Activated CD4-positive, alpha-beta T cell treated with anti-CD3 and anti-CD28 coated beads, Interleukin-10, Interleukin-2, amounts not matched to agents 100 ng/mL and 50 ng/mL, durations not matched to agents 16 hours and 8 hours (primary cell): ENCODE results near the gene SMIM36.
"Not testable (repeated sequence)": the region's sequence is repeated elsewhere in the genome, so short reads cannot be mapped to it uniquely, and the experiment has no call there.

Source experiments
- DNase-seq: peaks from one replicate; pipeline ENCODE4 v3.0.0-alpha.2; 2020

The SMIM36 gene

DNA sequence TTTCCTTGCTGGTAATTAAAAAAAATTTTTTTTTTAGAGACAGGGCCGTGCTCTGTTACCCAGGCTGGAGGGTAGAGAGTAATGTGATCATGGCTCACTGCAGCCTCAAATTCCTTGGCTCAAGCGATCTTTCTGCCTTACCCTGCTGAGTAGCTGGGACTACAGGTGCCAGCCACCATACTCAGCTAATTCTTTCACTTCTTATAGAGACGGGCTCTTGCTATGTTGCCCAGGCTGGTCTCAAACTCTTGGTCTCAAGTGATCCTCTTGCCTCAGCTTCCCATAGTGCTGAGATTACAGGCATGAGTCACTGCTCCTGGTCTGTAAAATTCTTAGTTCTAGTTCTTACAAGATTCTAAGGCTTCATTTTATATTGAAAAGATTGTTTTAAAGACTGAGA is 11.1 kb downstream of the SMIM36 start:
- DNase-seq: no peak

DNA sequence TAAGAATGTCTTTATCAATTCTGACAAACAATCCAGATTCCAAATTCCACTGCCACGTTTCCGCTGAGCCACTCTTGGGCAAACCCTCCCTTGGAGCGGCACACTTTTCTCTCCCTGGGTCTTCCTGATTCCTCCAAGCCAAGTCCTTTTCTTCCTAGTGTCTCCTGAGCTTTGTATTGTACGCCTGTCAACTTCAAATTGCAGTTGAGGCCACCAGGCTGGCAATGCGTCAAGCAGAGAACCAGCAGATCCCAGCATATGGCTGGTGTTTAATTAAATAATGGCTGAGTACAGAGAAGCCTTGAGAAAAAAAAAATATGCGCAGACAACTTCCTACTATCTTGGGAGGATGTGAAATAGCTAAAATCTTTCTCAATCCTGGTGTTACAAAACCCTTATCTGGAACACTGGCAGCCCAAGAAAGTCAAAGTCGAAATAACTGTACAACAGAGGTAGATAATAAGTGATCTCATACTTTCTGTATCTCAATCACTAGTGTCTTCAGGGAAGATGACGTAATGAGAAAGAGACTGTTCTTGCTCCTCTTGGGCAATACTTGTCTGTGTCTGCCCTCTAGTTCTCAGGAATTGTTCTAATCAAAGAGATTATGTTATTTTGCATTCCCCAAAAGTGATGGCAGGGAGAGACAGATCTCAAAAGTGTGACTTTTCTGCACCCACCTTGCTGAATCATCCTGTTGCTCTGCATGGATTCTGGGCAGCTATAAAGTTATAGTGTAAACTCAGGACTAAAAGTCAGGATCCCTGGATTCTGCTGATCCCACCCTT is 15.0 kb downstream of the SMIM36 start:
- DNase-seq: no peak

DNA sequence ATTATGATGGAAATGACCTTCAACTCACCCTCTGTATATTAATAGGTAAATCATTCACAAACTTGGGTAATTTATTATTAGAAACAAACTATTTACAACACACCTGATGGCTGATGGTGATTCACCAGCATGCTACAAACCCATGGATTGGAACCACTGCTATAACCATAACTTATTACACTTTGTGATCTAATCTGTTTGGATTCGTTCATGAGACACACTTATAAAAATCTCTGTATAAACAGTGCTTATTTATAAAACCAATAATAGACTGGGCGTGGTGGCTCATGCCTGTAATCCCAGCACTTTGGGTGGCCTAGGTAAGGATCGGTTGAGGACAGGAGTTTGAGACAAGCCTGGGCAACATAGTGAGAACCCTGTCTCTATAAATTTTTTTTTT is 16.0 kb downstream of the SMIM36 start:
- no peak for DNase-seq

DNA sequence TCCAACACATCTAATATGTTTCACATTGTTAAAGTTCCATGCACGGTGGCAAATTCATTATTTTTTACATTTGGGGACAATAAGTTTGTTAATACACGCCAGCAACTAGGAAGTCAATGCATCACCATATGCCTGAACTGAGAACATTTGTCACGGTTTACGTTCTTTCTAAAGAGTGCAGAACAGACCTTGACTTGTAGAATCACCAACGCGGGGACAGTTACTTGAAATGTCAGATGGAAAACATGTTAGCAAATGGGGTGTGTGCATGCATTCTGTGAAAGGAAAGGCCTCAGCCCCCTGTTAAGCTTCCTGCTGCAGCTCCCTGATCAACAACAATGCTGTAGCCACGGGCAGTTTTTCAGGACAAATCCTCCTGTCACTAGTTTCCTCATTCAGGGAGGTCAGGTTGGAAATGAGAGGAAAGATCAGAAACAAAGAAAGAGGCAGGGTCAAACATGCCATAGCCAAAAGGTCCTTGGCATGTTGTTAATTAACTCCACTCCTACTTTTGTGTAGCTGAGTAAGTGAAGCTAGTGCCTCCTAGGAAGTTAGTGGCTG is 18.4 kb downstream of the SMIM36 start:
- DNase-seq: no peak

DNA sequence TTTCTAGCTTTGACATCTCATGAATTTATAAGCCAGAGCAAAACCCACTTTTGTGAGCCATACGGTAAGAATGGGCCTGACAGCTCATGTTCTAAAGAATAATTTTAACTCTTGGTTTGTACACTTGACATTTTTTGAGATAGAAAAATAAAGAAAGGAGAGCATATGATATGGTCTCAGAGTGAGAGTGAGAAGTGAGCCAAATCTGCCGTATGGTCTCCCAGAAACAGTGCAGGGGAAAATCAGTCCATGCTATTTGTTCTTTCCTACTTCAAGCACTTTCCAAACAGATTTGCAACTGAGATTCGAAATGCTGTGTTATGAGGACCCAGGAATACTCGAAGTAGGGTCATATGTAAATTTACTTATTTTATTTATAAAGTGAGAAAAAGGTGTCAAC is 20.9 kb downstream of the SMIM36 start:
- DNase-seq: no peak

DNA sequence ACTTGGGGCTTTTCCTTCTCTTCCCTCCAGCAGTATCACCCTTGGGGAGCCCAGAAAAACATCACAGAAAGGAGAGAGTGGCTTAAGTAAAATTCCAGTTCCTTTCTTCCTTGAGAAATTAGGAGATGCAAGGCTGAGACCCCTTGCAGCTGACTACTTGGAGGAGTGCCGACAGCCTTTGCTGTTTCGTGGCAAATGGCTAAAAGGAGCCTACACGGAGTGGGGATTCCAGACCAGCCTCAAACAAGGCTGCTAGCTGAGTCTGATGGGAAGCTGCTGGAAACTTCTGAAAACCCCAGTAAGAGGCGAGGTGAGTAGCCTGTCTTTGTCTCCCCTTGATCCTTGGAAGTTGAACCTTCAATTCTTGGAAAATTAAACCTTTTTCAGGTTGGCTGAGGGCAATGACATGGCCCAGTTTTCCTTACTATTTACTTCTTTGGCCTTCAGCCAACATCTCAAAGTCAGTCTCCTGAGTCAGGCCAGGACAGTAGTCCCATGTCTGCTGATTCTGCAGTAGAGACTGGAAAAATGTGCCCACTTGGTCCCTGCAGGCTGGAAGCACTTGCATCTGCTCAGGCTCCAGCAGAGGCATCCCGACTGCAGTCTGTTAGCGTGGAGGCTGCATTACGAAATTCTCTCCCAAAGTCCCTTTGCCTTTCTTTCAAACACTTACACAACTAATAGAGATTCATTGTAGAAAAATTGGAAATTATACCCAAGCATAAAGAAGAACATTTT is 23.4 kb downstream of the SMIM36 start:
- no peak for DNase-seq

DNA sequence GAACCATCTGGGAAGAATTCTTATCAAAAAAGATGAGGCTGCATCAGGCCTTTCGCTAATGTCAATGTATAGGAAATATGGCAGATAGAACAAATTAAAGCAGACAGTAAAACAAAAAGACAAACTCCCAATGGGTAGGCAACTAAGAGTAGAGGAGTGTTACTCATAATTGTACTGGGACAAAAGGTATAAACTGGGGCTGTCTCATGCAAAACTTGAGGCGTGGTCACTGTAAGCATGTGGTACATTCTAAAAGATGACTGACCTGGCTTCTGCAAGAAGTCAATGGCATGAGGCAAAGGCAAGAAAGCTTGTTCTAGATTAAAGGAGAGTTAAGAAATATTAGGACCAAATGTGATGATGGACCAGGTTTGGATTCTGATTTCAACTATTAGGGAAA is 26.7 kb downstream of the SMIM36 start:
- DNase-seq: no peak

DNA sequence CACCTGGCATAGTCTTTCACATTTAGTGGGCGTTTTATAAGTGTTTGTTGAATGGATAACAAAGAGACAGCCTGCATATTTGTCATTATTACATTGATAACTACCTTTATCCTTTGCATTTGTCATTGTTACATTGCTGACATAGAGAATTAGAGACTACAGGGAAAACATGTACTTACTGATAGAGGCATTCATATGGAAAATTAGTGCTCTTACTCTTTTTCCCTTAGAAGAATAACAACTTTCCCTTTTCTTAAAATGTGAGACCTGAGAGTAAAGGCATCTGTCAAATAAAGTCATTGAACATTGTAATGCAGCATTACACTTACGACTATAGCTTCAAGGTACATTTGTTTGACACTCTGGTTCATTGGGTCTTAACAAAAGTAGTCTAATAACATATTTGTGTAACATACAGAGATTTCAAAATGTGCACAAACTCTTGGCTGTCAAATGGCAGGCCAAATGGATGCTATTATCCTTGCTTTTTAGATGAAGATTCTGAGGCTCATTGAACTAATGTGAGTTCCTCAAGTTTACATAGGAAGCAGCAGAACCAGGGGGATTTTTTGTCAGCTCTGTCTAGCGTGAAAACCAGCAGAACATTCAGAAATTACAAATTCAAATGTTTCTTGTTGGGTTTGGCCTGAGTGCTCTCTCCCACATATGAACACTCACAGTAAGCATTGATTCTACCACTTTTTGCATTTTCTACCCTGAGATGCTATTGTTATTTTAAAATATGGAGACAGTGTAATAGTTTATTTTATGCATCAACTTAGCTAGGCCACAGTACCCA is 28.5 kb downstream of the SMIM36 start:
- DNase-seq: no peak

DNA sequence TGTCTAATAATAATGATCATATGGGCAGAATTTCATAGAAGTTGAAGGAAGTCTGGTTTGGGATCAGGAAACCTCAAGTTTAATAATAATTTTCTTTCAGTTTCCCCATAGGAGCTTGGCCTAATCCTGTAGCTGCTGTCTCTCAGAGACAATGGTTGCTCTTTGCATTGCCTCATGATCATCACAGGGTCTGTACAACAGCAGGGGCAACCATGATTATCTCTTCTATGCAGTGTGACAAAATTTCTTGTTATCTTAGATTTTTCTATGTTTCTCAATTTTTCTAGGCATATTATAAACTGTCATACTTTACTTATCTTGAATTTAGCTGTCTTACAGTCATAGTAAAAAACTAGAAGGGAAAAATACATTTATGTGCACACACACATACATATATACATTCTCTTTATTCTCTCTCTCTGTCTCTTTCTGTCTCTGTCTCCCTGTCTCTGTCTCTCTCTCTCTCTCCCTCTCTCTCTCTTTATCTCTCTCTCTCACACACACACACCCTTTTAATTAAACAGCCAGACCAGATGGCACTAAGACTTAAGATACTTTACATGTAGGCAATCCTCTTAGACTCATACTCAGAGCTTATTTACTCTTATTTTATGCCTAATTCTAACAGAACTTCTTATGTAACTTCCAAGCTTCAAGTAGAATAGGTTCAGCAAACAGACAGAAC is 30.5 kb downstream of the SMIM36 start:
- no peak for DNase-seq

DNA sequence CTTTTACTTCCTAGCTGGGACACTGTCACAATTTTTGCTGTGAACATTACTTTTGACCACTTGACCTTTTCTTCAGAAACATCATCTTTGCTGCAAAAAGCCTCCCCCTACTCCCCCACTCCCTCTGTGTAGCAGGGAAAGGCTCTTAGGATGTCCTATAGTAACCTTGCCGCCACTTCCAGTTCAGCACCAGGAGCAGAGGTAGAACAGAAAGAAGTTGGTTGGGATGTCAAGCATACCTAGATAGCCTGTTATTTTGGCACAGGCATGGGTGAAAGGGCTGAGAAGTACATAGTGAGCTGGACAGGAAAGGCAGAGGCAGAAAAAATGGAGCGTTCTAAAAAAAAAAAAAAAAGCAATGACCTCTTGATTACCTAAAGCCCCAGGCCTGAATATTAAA is 31.3 kb downstream of the SMIM36 start:
- DNase-seq: no peak

DNA sequence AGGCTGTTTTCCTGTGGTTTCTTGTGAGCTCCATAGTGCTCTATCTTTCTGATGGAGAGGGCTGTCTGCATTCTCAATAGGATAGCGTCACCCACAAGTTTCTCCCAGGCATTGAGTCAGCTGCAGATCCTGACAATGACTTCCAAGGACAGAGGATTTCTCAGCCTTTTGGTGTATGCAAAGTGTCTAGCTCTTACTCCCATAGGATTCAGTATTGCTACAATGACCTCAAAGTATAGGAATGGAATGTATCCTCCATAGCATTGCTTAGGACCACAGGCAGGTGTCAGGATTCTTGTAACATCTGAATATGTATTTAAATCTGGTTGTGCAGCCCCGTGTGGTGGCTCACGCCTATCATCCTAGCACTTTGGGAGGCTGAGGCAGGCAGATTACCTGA is 32.3 kb downstream of the SMIM36 start:
- DNase-seq: no peak

DNA sequence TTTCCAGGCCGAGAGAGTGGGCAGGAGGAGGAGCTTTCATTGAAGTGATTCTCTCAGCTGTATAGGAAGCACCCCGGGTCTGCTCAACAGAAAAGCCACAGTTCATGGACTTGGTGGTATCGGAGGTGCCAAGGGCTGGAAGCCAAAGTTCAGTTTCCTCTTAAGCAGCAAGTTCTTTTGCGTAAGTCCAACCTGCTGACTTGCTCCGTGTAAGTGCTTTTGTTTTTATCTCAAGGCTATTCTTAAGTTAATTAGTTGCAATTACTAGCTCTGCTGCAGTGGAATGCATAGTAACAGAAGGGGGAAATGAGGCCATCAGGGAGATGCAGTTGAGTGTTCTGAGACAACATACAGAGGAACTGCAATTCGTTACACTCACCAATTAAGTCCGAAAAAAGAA is 44.6 kb downstream of the SMIM36 start:
- DNase-seq: no peak

DNA sequence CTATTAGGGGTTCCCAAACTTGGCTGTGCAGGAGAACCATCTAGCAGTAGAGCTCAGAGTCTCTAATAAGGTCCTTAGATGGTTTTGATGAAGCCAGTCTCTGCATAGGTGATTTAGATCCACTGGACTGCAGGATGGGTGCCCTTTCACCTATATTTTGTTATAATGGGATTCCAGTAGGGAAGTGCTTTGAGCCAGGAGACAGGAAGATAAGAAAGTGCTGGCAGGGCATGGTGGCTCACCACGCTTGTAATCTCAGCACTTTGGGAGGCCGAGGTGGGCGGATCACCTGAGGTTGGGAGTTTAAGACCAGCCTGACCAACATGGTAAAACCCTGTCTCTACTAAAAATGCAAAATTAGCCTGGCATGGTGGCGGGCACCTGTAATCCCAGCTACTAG is 45.5 kb downstream of the SMIM36 start:
- not testable (repeated sequence) for DNase-seq

DNA sequence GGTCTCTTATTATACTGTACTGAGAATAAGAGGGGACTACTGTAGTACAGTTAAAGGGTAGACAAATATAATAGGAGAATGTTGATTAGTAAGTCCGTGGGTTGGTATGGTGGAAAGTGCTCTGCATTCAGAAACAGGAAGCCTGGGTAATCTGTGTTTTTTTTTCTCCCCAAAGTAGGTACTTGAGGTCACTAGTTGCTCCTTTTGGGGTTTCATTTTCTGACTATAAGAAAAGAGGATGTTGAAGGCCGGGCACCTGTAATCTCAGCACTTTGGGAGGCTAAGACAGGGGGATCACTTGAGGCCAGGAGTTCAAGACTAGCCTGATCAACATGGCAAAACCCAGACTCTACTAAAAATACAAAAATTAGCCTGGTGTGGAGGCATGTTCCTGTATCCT is 47.7 kb downstream of the SMIM36 start:
- DNase-seq: peak; percentile 25

DNA sequence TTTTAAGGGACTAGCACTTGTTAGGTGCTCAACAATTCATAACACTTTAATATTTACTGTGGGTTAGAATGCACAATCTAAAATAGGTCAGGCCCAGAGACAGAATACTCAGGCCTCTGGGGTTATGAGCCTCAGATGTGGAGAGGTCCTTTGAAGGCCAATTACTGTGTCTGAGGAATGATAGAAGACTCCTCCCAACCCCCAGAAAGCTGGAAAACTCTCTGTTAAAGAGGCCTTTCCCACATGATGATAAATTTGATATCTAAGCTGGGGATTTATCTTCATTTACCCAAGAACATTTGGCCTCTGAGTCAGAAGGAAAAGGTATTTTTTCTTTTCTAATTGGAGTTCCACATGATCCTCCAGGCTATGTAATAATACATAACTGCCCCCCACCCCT is 48.5 kb downstream of the SMIM36 start:
- DNase-seq: no peak

DNA sequence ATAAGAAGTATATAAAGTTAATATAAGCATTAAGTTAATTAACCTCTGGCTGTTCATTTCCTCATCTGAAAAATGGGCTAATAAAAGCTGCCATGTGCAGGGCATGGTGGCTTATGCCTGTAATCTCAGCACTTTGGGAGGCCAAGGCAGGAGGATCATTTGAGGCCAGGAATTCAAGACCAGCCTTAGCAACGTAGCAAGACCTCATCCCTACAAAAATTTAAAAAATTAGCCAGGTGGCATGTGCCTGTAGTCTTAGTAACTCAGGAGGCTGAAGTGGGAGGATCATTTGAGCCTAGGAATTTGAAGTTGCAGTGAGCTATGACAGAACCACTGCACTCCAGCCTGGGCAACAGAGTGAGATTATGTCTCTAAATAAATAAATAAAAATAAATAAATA is 49.0 kb downstream of the SMIM36 start:
- DNase-seq: no peak

DNA sequence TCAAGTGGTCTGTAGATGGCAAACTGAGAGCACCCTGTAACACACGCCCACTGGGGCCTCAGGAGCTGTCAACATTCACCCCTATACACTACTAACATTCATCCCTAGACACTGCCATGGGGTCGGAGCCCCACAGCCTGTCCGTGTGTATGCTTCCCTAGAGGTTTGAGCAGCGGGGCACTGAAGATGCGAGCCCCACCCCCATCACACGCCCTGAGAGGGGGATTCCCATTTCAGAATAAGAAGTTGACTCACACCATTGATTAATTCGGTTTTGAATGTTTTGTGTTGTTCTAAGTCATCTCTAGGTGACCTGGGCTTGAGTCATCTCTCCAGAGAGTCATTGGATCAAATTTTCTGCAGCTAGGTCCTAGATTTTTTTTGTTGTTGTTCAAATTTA is 52.3 kb downstream of the SMIM36 start:
- peak; percentile 78 for DNase-seq

DNA sequence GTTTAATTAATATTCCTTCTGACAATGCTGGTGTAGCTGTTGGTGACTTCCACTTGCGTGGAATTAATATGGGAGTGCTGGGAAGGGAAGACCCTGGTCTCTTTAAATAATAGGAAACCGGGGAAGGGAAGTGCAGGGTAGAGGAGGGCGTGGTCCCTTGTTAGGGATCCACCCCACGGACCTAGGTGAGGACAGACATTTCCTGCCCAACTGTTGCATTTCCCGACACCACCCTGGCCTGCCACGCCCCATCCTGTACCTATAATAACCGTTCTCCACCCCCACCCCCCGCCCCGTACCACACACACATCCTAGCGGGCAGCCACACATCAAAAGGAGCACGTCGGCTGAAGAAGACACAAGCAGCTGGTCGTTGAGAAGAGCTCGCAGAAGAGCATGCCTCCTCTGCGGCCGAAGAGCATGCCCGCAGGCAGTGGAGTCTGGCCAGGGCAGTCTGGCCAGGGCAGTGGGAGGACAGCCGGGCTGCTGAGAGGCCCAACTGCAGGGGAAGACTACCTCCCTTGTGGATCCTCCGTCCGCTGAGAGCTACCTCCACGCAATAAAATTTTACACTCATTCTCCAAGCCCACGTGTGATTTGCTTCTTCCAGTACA is 52.9 kb downstream of the SMIM36 start:
- DNase-seq: peak; percentile 8

DNA sequence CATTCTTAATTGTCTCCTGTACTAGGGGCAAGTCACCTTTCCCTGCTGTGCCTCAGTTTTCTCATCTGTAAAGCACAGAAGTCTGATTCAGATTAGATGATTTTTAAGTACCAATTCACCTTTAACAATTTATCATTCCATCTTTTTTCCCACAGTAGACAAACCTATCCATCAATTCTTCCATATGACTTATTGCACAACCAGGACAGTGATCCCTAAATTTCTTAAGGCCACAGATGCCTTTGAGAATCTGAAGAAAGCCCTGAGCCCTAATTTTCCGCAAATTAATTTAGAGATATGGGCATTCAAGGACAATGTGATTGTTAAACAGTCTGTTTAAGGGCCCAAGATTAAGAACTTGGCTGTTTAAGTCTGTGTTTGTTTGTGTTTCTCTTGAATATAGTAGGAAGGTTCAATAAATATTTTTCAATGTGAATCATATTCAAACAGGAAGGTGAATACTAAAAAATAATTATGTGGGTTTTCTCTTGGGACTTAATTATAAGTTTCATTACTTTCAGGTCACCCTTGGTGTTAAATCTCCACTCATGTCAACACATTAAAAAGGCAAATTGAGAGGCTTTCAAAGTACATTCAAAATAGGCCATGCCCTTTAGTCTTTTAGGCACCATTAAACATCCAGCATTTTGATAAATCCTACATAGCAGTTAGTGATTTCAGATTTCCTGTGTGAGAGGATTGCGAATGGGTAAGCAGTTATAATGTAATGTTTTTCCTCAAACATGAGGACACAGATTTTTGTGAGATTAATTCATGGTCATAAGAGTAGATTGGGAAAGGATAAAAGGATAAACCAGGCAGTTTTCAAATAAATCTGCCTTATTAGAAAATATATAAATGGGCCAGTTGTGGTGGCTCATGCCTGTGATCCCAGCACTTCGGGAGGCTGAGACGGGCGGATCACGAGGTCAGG is 54.7 kb downstream of the SMIM36 start:
- DNase-seq: no peak

DNA sequence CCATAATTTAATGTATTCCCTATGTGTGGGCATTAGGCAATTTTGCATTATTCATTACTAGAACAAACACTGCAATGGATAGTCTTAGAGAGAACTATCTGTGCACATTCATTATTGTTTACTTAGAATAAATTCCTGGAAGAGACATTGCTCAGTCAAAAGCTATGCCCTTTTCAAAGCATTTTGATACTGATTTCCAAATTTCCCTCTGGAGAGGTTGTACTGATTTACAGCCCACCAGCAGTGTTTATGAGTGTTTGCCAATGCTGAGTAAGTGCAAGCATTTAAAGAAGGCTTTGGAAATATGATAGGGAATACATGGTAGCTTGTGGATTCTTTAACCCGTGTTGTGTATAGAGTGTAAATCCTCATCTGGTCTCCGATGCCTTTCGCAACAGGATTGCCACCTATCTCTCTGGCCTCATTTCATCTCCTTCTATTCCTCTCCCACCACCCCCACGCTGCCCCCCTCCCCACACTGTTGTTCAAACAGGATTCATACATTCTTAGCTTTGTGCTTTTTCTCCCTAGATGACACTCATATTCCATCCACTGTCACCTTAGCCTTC is 56.3 kb downstream of the SMIM36 start:
- no peak for DNase-seq
